GM19193 (cell line): ENCODE results near the gene PIGC.

Experiments
- POLR2A ChIP-seq: IDR thresholded peaks from 4 replicates; pipeline ENCODE4 v1.6.1; 2011; ENCODE audit not compliant: insufficient read depth, insufficient read length; ENCODE audit errors: extremely low read depth

Gene PIGC

DNA sequence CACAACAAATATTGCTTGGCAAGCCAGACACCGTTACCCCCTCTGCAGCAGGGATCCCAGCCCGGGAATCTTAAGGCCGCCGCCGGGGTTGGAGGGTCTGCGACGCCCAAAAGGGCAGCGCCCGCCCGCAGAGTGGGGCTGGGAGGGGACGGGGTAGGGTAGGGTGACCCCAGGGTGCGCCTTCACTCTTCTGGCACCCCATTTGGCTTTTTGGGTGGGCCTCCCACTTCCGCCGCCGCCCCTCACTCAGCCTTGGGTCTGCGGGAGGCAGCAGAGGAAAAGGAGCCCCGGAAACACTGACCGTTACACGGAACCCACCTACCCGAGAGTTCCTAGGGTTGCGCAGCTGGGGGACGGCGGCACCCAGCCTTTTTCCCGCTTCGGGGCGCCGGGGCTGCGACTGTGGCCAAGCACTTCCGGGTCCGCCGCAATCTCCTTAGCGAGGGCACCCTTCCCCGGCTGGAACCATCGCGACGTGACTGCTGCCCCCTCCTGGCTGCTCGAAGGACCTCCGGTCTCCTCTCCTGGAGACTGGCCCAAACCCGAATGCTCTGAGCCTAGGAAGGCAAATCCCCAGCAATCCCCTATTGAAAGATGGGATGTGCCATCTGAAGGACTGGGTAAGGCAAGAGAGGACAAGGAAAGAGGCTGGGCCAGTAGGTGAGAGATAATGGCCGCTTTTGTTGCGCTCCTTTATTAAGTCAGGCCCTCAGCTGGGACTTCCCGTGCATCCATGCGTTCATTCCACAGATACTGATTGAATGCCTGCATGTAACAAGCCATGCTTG, at the start of gene PIGC:
Gene PIGC (minus strand): TSS at position 404 of the 788 bp plus-strand sequence. CDS start 1,447 bp downstream, outside the sequence.
- TF ChIP-seq POLR2A, result peak; percentile 77

DNA sequence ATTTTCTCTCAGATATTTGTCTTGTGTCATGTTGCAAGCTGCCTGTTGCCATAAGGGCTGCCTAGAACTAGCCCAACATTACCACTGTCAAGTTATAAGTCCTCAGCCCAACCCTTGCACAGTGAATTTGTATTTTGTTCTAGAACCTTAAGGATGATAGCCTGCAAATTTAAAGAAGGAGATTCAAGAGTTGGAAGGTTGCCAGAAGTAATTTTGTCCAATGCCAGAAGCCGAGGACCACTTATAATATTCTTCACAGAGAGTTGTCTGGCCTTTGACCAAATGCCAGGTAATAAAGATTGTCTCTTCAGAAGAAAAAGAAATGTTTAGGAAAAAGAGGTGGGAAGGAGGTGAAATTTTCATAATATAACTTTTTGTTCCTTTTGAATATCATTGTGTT, 48.6 kb upstream of the PIGC start:
- TF ChIP-seq POLR2A, result no peak

- TF ChIP-seq POLR2A, result no peak
Measured at GRCh38 chr1:172489847-172490246, 46.0 kb upstream of the PIGC start.

- TF ChIP-seq POLR2A, result no peak
Measured at GRCh38 chr1:172488393-172488792, 44.5 kb upstream of the PIGC start.

DNA sequence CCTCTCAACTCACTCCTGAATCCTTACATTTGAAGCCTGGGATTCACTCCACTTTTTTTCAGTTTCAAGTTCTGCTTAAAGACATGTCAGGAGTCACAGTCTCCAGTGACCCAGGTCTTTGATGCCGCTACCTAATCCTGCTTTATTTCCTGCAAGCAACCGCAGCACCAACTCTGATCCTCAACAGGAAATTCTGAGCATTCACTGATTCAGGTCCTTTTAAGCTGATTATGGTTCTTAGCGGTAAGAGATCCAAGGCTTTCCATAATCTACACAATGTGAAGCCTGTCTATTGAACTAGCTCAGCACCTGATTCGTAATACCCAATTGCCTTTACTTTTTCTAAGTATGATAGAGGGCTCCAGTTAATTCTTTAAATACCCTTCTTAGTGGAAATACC, 43.7 kb upstream of the PIGC start:
- no peak for TF ChIP-seq POLR2A

DNA sequence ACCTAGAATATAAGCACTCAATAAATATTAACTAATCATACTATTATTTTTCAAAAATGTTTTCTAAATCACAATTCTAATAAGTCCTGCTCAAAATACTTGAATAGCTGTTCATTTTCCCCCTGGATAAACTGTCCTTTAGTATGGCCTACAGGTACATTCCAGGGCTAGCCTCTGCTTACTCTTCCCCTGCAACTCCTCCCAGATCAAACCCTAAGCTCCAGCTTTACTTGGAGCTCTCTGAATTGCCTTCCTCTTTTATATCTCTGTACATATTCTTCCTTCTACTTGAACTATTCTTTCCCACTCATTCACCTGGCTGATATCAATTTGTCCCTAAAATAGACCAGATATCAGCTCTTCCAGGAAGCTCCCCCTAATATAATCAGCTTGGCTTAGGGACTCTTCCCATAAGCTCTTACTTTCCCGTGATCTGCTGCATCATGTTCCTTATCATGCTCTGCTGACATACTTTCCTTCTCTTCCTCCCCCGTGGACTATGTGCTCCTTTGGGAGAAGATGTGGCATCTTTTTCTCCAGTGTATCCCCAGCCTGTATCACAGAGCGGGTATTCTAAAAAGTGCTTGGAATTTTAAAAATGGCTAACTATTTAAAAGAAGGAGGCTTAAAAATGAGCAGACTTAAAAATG, 43.1 kb upstream of the PIGC start:
- no peak for TF ChIP-seq POLR2A

DNA sequence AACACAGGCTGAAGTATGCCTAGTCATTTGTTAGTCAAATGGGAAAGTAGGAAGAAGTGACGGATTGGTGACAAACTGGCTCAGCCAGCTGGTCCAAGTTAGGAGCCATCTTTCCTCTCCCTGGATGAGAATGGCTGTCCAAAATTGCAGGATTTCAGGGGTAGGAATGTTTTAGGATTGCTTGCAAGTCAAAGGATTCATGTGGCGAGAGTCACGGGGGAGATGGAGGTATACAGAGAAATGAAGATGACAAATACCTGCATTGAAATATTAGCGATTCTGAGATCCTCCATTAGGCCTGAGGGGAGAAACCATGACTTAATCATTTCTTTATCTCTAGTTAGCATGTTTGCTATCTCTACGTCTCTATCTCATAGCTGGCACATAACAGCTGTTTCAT, 41.8 kb upstream of the PIGC start:
- TF ChIP-seq POLR2A, result no peak

GRCh38 chr1:172484252-172484651, 40.4 kb upstream of the PIGC start:
- no peak for TF ChIP-seq POLR2A

DNA sequence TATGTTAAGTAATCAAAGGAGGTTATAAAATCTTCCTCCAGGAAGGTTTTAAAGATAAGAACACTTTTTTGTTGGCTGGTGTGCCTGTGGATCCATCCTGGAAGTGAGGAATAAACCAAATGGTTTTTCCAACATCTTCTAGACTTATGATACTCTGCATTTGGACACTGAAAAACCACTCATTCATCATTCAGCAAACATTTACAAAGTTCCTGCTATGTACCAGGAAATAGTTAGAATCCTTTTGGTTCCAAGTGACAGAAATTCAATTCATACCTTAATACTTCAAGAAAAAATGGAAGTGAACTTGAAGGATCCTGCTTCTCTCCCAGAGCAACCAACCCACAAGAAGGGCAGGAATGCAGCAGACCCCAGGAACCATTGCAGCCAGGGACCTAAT, 39.6 kb upstream of the PIGC start:
- TF ChIP-seq POLR2A, result no peak

DNA sequence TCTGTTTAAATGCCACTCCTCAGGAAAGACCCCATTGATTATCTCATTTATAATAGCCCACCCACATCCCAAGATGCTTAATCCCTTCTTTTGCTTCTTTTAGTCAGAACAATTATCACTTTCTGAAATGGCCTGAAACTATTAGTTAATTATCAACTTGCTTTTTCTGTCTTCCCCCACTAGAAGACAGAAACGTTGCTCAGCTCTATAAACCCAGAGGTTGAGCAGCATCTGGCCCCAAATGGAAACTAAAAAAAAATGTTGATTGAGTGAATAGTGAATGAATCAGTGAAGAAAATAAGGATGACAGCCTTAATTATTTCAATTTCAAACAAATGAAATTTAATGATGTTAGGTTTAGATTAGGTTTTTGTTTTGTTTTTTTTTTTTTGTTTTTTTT, 38.2 kb upstream of the PIGC start:
- TF ChIP-seq POLR2A, result no peak

DNA sequence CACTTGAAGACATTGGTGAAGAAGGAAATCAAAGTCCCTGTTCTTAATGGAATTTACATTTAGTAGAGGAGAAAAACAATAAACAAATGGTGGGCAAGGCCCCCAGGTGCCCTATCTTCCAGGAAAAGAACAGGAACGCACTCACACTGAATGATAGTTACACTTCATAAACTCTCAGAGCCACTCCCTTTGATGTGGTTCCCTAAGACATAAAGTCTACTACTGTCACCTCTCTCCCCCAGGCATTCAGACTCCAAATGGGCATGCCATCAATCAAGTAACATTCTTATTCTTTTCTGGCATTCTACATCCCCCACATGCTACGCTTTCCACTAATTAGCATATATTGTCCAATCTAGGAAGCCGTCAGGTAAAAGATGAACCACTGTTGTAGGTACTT, 36.6 kb upstream of the PIGC start:
- TF ChIP-seq POLR2A, result no peak

- TF ChIP-seq POLR2A, result no peak
Measured at GRCh38 chr1:172478485-172478884, 34.6 kb upstream of the PIGC start.

GRCh38 chr1:172477741-172478140, 33.9 kb upstream of the PIGC start:
- no peak for TF ChIP-seq POLR2A

- no peak for TF ChIP-seq POLR2A
Measured at GRCh38 chr1:172477216-172477615, 33.3 kb upstream of the PIGC start.

- no peak for TF ChIP-seq POLR2A
Measured at GRCh38 chr1:172476218-172476811, 32.4 kb upstream of the PIGC start.

DNA sequence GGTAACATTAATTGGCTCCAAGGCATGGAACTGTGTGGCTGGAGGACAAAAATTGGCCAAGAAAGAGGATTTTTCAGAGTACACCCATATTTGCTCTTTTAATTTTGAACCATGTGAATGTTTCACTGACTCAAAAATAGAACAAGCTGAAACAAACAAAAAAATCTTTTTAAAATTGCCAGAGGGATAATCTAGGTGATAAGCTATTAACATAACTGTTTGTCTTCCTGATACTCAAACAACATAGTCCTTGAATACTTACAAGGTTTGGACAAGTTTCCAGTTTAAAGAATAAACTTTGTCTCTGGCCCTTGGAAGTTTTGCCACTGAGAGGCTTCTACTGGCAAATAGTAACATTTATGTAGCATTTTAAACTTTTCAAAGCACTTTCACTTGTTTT, 30.0 kb upstream of the PIGC start:
- no peak for TF ChIP-seq POLR2A
